GM19023 (cell line): ENCODE measurements around the gene GK.
"Not testable (repeated sequence)": the region's sequence is repeated elsewhere in the genome, so short reads cannot be mapped to it uniquely, and the experiment has no call there.

Experiments used
- ATAC-seq: cut with Tn5 transposase; IDR thresholded peaks from one replicate; pipeline ENCODE4 v1.9.1; 2021; ENCODE audit warnings: mild to moderate bottlenecking, moderate library complexity; ENCODE audit not compliant: unreplicated experiment

Gene GK

DNA sequence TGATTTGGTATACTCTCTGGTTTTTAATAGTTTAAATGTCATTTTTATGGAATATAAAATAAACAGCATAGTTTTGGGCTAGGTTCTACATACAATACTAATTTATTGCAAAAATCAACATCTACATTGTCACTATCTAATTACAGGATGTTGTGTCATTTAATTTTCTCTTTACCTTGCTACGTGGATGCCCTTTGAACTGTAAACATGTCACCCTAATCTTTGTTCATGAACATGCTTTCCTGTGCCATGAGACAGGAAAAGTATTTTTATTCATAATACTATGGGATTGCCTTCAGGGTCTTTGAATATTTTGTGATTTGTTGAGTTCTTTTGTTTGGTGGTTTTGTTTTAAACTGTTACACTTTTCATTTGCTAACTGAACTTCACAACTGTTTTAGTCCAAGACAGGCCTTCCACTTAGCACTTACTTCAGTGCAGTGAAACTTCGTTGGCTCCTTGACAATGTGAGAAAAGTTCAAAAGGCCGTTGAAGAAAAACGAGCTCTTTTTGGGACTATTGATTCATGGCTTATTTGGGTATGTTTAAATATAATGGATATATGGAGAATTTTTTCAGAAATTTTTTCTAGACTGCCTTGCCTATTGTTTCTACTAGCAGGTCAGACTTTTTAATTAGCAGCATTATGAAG is 40.9 kb downstream of the GK start:
- no peak for ATAC-seq

DNA sequence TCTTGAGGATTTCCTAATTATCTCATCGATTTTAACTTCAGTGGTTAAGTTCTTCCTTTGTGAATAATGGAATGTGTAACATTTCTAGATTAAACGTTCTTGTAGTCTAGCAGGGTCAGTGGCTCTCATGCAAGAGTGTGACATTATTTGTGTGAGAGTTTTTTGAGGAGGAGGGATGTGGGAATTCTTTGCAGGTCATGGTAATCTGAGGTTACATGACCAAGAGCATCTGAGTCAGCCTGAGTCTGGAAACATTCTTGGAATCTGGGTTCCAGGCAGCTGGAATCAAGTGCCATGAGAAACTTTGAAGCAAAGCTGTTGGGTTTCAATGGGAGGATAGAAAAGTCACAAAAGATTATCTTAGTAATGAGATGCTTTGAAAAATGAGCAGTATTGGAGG is 49.5 kb downstream of the GK start:
- no peak for ATAC-seq

DNA sequence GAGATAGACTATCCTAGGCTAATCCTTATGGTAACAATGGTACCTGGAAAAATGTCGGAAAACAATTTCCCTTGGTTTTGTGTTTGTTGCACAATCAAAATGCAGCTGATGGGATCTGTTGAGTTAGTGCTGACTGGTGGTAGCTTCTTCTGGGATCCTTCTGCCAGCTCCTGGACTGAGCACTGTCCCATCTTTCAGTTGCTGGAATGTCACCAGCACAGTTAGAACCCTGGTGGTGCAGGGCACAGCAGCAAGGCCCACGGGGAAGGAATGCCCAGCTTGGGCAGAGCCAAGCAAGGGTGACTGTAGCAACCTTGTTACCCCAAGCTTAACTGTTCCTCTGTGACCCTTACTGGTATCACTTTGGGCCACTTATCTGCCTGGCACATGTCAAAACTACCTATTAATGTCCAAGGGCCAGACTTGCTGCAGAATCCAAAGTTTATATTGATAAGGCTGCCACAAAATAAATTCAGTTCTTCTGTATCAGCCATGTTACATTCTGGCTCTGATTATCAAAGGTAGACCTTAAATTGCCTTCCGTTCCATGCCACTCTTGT is 53.1 kb downstream of the GK start:
- ATAC-seq = no peak

DNA sequence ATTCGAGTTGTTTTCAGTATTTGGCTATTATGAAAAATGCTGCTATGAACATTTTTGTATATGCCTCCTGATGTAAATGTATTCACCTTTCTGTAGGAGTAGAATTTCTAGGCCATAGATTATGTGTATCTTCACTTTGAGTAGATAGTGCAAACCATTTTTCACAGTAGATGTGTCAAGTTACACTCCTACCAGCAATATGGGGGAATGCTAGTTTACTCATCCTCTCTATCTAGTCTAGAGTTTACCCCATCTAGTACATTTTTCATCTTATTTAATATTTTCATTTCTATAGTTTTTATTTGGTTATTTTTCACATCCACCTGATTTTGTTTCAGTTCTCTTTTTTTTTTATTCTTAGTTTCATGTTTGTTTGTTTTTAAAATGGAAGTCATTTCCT is 59.0 kb downstream of the GK start:
- ATAC-seq = no peak

DNA sequence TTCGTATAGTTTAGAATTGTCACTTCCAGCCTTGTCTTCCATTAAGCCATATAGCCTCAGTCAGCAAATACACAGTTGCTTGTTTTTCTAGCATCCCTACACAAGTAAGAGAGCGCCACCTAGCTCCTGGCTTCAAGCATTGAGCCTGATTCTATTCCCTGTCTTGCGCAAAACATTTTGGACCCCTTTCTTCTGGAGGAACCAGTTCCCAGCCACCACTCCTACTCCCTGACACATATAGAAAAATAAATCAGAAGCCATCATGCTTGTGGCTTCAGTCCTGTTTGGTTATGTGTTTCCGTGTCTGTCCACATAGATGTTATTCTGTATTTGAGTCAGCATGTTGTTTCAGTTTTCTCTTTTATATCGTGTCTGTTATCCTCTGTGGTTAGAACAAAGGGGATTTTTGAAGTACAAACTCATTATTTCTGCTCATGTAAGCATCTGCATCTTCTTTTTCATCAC is 59.9 kb downstream of the GK start:
- peak; percentile 96 for ATAC-seq

DNA sequence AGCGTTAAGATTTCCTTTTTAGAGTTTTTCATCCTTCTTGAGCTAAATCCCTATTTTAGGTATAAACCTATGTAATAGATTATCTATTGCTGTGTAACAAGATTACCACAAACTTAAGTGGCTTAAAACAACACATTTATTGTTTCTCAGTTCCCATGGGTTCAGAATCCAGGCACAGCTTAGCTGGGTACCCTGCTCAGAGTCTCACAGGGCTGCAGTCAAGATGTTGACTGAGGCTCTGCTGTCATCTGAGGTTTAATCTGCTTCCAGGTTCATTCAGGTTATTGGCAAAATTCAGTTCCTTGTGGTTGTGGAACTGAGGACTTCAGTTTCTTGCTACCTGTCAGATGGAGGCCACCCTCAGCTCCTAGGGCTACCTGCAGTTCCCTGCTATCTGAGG is 60.9 kb downstream of the GK start:
- no peak for ATAC-seq

DNA sequence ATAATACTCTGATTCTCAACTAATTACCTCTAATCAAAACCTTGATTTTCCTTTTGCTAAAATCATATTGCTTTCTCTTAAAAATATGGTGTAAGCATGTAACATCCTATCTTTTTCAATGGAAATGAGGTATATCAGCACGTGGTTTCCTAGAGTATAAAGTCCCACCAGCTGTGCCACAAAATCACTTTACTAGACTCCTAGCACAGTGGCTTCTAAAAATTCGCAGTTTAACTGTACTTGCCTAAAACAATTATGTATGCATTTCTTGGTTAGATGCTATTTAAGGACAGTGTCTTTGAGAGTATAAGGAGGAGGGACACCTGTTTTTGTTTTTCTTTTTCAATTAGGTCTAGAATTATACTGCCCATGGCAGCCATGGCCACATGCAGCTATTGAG is 62.8 kb downstream of the GK start:
- no peak for ATAC-seq

DNA sequence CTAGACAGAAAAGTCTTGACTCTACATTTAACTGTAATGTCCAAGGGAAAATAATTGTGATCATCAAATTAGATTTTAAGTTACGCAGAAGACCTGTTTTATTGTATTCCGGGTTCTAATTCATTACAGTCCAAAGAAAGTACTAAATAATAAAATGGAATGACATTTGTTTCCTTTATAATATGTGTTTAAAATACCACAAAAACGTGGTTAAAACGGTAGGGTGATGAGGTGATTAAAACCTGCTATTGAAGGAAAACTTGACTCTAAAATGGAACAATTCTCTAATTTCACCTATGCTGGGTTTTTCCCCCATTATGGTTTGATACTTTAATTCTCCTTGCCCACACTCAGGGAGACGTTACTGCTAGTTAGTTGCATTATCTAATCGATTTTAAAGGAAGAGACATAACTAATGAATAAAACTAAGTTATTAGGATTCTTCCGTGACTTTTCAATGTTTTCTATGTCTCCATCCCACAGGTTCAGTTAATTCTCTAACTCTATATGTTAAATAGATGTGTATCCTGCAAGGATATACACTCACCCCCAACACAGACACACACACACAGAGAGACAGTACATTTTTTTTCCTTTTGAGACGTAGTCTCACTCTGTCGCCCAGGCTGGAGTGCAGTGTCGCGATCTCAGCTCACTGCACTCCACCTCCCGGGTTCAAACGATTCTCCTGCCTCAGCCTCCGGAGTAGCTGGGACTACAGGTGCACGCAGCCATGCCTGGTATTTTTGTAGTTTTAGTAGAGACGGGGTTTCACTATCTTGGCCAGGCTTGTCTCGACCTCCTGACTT is 80.8 kb downstream of the GK start:
- ATAC-seq = no peak

DNA sequence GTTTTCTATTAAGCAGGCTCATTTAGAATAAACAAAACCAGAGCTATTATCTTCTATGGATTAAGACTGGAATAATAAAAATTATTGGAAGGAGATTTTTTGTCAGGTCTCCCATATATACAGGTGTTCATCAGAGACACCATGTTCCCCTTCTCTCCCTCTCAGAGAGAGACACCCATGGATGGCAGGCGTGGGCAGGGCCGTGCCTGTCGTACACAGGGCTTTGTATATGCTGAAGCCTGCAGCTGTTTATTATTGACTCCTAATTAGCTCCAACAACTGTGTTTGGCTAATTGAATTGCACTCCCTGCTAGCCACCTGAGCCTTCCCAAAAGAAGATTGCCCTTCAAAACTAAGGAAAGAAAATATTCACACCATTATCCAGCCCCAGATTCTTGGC is 81.6 kb downstream of the GK start:
- no peak for ATAC-seq

DNA sequence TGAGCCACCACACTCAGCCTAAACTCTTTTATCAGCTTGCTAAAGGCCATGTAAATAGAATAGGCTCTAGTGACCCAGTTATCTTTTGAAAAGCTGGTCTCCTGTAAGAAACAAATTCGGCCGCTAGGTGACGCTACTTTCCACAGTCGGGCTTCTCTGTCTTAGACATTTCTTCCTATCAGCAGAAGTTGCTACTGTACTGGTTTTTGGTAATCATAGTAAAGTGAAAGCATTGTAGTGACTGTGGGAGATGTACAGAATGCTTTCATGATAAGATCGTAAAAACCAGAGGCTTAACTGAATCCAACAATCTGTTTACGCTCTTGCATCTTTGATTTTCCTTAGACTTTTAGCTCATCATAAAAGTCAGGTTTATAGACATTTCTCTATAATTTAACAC is 82.6 kb downstream of the GK start:
- ATAC-seq = peak; percentile 83

DNA sequence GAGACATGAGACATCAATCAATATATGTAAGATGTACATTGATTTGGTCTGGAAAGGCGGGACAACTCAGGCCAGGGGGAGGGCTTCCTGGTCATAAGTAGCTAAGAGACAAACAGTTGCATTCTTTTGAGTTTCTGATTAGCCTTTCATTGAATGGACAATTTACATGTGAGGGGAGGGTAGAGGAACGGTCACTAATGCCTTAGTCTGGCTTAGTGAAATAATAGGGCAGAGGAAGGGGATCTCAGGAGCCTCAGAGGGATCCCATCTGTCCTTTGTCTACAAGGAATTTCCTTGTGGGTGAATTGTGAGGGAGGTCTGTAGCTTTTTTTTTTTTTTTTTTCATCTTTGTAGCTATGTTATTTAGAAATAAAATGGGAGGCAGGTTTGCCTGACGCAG is 88.3 kb downstream of the GK start:
- no peak for ATAC-seq

DNA sequence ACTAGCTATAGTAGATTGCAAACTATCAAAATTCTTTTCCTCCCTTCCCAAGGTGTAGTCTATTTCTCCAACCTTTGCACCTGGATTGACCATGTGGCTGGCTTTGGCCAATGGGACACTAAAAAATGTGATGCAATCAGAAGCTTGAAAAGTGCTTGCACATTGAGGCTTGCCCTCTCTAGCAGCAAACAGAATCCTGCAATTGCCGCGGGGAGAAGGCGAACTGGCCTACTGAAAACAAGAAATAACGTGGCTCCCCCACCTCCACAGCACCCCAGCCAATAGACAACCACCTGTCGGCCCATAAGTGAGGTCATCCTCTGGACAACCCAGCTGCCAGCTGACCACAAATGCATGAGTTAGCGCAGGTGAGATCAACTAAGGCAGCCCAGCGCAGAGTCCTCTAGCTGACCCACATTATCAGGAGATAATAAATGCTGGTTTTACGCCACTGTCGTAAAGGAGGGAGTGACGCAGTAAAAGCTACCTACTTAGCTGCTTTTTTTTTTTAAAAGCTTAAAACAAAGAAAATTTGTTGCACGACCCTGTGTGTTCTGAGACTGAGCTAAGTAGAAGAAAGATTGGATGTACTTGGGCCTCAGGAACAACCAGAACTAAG is 95.2 kb downstream of the GK start:
- no peak for ATAC-seq

DNA sequence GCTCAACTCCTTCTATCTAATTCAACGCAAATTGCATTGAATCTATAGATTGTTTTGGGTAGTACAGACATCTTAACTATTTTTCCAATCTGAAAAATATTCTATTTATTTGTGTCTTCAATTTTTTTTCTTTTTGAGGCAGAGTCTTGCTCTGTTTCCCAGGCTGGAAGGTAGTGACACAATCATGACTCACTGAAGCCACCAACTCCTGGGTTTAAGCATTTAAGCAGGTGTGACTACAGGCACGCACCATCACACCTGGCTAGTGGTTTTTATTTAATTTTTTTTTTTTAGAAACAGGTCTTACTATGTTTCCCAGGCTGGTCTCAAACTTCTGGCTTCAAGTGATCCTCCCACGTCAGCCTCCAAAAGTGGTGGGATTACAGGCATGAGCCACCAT is 98.3 kb downstream of the GK start:
- no peak for ATAC-seq

DNA sequence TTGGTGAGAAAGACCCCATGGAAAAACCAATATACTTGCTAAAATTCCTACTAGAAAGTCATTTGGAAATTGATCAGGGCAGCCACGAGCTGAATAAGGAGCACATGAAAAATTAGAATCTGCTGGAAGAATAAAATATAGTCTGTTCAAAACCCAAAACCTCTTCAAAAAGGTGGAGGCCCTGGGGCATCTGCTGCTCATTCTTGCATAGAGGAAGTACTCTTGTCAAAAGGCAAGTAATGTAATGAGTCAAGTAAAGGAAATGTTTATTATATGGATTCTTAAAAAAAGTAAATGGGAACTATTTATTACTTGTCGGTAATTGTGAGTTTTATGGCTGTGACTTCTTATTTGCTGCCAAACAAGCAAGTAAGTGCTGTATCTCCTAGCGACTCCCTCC is 109.5 kb downstream of the GK start:
- no peak for ATAC-seq

DNA sequence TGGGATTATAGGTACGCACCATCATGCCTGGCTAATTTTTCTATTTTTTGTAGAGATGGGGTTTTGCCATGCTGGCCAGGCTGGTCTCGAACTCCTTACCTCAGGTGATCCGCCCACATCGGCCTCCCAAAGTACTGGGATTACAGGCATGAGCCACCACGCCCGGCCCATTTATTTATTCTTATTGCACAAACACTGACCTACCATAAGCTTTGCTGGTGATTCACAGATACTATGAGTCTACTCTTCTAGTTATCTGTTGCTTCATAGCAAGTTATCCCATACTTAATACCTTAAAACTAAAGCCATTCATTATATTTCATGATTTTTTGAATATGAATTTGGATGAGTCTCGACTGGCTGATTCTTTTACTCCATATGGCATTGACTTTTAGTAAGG is 120.5 kb downstream of the GK start:
- not testable (repeated sequence) for ATAC-seq

DNA sequence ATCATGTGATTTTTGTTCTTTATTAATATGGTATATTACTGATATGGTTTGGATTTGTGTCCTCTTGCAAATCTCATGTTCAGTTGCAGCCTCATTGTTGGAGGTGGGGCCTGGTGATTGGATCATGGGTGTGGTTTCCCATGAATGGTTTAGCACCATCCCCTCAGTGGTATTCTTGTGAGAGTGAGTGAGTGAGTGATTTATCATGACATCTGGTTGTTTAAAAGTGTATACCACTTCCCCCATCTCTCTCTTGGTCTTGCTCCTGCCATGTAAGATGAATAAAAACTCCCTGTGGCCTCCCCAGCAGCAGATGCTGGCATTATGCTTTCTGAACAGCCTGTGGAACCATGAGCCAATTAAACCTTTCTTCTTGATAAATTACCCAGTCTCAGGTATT is 124.4 kb downstream of the GK start:
- ATAC-seq = no peak

DNA sequence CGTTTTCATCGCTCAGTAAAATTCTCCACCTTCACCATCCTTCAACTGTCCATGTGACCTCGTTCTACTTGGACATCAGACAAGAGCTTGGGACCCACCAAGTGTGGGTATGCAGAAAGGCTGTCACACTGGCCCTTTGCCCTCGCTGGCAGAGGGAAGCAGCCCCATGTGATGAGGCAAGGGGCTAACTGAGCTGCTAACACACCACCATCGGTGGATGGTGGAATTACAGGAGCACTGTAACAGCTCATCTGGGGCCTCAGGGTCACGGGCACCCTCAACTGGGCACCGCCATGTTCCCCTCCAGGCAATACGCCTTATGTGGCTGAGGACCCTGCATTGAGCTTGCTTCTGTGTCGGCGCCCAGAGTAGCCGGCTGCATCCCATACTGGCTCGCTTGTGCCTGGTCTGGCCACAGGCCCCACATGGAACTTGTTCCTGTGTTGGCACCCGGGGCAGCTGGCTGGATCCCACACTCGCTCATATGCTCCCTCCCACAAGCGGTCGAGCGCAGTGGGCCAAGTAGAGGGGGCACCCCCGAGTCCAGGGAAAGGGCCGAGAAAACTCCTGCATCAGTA is 126.3 kb downstream of the GK start:
- ATAC-seq = no peak
